GM12878 (cell line): ENCODE data around the gene MBD3L5.
"Not testable (repeated sequence)": the region's sequence is repeated elsewhere in the genome, so short reads cannot be mapped to it uniquely, and the experiment has no call there.

Experiments used
- KDM1A ChIP-seq: fragments of 200-600 bp; sonication (generic); IDR thresholded peaks from 2 replicates; pipeline ENCODE4 v1.6.1; 2016; ENCODE audit warnings: borderline replicate concordance
- NR2C2 ChIP-seq: IDR thresholded peaks from 2 replicates; pipeline ENCODE4 v1.6.1; 2011; ENCODE audit warnings: borderline replicate concordance, low read depth; ENCODE audit not compliant: control insufficient read depth, insufficient read length
- POLR2A ChIP-seq: IDR thresholded peaks from 2 replicates; pipeline ENCODE4 v1.6.1; 2011; ENCODE audit warnings: low read depth, mild to moderate bottlenecking, low read length
- RFX5 ChIP-seq: IDR thresholded peaks from 2 replicates; pipeline ENCODE4 v1.6.1; 2011; ENCODE audit warnings: low read depth, low read length, improper control_type of control experiment
- ZSCAN29 ChIP-seq: fragments of 450-650 bp; IDR thresholded peaks from 2 replicates; pipeline ENCODE4 v1.6.1; 2017; ENCODE audit warnings: mild to moderate bottlenecking, moderate library complexity
- TF ChIP-seq, protein P1 (sequence below): fragments of 450-650 bp; IDR thresholded peaks from 2 replicates; pipeline ENCODE4 v1.6.1; 2017; ENCODE audit warnings: borderline replicate concordance
- TF ChIP-seq, protein P2 (sequence below), 3 experiments: IDR thresholded peaks in 2 of 3; conservative IDR thresholded peaks in 1 of 3; 2 replicates each; pipeline ENCODE4 v1.5.1; 2011; ENCODE audit warnings: low read depth in 3 of 3, low read length in 3 of 3, mild to moderate bottlenecking in 3 of 3, control low read depth in 2 of 3, moderate library complexity in 2 of 3, inconsistent platforms in 1 of 3, mixed read lengths in 1 of 3; ENCODE audit not compliant: control insufficient read depth in 2 of 3, insufficient read depth in 1 of 3; ENCODE audit errors: extremely low read depth in 1 of 3

DNA sequence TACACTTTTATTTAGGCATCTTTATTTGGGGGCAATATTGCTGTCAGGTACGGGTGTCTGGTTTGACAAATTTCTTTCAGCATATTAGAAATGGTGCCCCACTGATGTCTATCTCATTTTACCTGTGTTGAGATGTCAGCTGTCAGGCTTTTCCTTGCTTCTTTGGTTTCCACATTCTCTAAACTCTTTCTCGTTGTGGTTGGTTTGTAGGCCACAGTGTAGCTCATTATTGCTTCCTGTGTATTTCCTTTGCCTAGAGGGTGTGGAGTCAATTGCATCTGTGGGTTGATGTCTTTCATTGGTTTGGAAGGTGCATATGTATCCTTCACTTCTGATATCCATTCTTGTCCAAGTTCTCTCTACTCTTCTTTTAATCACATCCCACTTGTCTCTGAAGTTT is 29.6 kb downstream of the MBD3L5 start:
- not testable (repeated sequence) for TF ChIP-seq POLR2A, ZSCAN29, KDM1A, NR2C2, RFX5
- TF ChIP-seq, protein P1, sequence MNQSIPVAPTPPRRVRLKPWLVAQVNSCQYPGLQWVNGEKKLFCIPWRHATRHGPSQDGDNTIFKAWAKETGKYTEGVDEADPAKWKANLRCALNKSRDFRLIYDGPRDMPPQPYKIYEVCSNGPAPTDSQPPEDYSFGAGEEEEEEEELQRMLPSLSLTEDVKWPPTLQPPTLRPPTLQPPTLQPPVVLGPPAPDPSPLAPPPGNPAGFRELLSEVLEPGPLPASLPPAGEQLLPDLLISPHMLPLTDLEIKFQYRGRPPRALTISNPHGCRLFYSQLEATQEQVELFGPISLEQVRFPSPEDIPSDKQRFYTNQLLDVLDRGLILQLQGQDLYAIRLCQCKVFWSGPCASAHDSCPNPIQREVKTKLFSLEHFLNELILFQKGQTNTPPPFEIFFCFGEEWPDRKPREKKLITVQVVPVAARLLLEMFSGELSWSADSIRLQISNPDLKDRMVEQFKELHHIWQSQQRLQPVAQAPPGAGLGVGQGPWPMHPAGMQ = not testable (repeated sequence)
- TF ChIP-seq, protein P2, sequence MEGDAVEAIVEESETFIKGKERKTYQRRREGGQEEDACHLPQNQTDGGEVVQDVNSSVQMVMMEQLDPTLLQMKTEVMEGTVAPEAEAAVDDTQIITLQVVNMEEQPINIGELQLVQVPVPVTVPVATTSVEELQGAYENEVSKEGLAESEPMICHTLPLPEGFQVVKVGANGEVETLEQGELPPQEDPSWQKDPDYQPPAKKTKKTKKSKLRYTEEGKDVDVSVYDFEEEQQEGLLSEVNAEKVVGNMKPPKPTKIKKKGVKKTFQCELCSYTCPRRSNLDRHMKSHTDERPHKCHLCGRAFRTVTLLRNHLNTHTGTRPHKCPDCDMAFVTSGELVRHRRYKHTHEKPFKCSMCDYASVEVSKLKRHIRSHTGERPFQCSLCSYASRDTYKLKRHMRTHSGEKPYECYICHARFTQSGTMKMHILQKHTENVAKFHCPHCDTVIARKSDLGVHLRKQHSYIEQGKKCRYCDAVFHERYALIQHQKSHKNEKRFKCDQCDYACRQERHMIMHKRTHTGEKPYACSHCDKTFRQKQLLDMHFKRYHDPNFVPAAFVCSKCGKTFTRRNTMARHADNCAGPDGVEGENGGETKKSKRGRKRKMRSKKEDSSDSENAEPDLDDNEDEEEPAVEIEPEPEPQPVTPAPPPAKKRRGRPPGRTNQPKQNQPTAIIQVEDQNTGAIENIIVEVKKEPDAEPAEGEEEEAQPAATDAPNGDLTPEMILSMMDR (IDR thresholded peaks at IDR 0.05 in 2 of 3, conservative IDR thresholded peaks at IDR 0.05 in 1 of 3; ENCODE audit: control insufficient read depth in 2 of 3, extremely low read depth in 1 of 3, insufficient read depth in 1 of 3, low read depth in 3 of 3, low read length in 3 of 3) = not testable (repeated sequence)
